GM12878 (cell line): Measurements from ENCODE around the gene KIF22. TPM values are rescaled to one million over a fixed set of nuclear protein-coding genes. Genes with fewer than 3 reads are reported as not detected.

Source experiments
- ATAC-seq: fragments of 200-7000 bp; cut with Tn5 transposase; 3 replicates; pipeline ENCODE4 v1.9.1; 2020; ENCODE audit warnings: mild to moderate bottlenecking, moderate library complexity
- BruUV-seq: library from RNA; stranded (reverse); fragments of 400-500 nt; replicated peaks from 2 replicates; lab custom pipeline; 2021; lab: Mats Ljungman, UMichigan
- CTCF ChIA-PET: fragments of 300-600 bp; sonication (Branson Sonifier 250); formaldehyde crosslinking; extraction: SDS; loops from one replicate; lab custom pipeline; 2021; ENCODE audit warnings: inconsistent platforms; lab: Yijun Ruan, JAX
- POLR2A ChIA-PET: fragments of 350-600 bp; formaldehyde crosslinking; extraction: SDS; loops from one replicate; lab custom pipeline; 2021; ENCODE audit warnings: inconsistent platforms; lab: Charles Lee
- RAD21 ChIA-PET: fragments of 300-600 bp; sonication (Branson Sonifier 250); formaldehyde crosslinking; loops from one replicate; lab custom pipeline; 2023; ENCODE audit warnings: antibody characterized with exemption; ENCODE audit not compliant: unreplicated experiment; lab: Charles Lee
- SMC1A ChIA-PET: fragments of 300-600 bp; sonication (Branson Sonifier 250); formaldehyde crosslinking; loops from one replicate; lab custom pipeline; 2023; ENCODE audit not compliant: unreplicated experiment, uncharacterized antibody; lab: Charles Lee
- DNase-seq: peaks from one replicate; pipeline ENCODE4 v3.0.0-alpha.2; 2011; ENCODE audit warnings: low read depth, low spot score
- FAIRE-seq: peaks from 3 replicates; lab custom pipeline; 2011; peaks lifted over from hg19 to GRCh38; lab: Jason Lieb, UNC
- H2AFZ ChIP-seq: 2 replicates; pipeline ENCODE4 v1.6.0; 2011; ENCODE audit warnings: low read depth, low read length, control low read depth; ENCODE audit not compliant: control insufficient read depth
- H3K27ac ChIP-seq: 2 replicates; pipeline ENCODE4 v1.5.1; 2011; ENCODE audit warnings: control low read depth; ENCODE audit not compliant: control insufficient read depth, insufficient read depth
- H3K27me3 ChIP-seq, 2 experiments: replicated peaks in 1 of 2; 2 replicates each; pipeline versions ENCODE4 v1.6.0 to v1.6.1; 2011; ENCODE audit warnings: low read length in 1 of 2; ENCODE audit not compliant: control insufficient read depth in 2 of 2, insufficient read depth in 2 of 2
- H3K36me3 ChIP-seq, 2 experiments: 2 replicates each; pipeline ENCODE4 v1.5.1; 2011; ENCODE audit warnings: low read length in 1 of 2; ENCODE audit not compliant: control insufficient read depth in 2 of 2, insufficient read depth in 2 of 2
- H3K4me1 ChIP-seq: 2 replicates; pipeline ENCODE4 v1.6.1; 2011; ENCODE audit warnings: mild to moderate bottlenecking, low read length, moderate library complexity, mixed read lengths; ENCODE audit not compliant: control insufficient read depth, insufficient read depth
- H3K4me2 ChIP-seq: 2 replicates; pipeline ENCODE4 v1.6.0; 2011; ENCODE audit warnings: control low read depth; ENCODE audit not compliant: control insufficient read depth, insufficient read depth
- H3K4me3 ChIP-seq: fragments of 200-600 bp; sonication (generic); 2 replicates; pipeline ENCODE4 v1.5.1; 2016
- H3K79me2 ChIP-seq: 2 replicates; pipeline ENCODE4 v1.6.0; 2011; ENCODE audit warnings: low read length; ENCODE audit not compliant: control insufficient read depth, insufficient read depth
- H3K9ac ChIP-seq: 2 replicates; pipeline ENCODE4 v1.8.0; 2011; ENCODE audit warnings: low read length, control low read depth, mixed read lengths; ENCODE audit not compliant: control insufficient read depth, insufficient read depth
- H3K9me3 ChIP-seq: replicated peaks from 3 replicates; pipeline ENCODE4 v1.5.1; 2011; ENCODE audit warnings: mild to moderate bottlenecking, low read length; ENCODE audit not compliant: control insufficient read depth, insufficient read depth
- H4K20me1 ChIP-seq: 2 replicates; pipeline ENCODE4 v1.6.0; 2011; ENCODE audit not compliant: control insufficient read depth, insufficient read depth
- CUX1 ChIP-seq: IDR thresholded peaks from 2 replicates; pipeline ENCODE4 v1.6.1; 2012; ENCODE audit warnings: improper control_type of control experiment, low read depth, low read length; ENCODE audit not compliant: insufficient replicate concordance
- EED ChIP-seq: sonication (generic); IDR thresholded peaks from 2 replicates; pipeline ENCODE4 v1.6.1; 2016; ENCODE audit warnings: antibody characterized with exemption, low read depth
- JUNB ChIP-seq: IDR thresholded peaks from 2 replicates; pipeline ENCODE4 v1.6.1; 2016; ENCODE audit warnings: antibody characterized with exemption, mild to moderate bottlenecking
- NFYA ChIP-seq: IDR thresholded peaks from 2 replicates; pipeline ENCODE4 v1.6.1; 2011; ENCODE audit warnings: low read depth, mild to moderate bottlenecking, low read length, improper control_type of control experiment, borderline replicate concordance
- NR2F1 ChIP-seq: fragments of 450-650 bp; conservative IDR thresholded peaks from 2 replicates; pipeline ENCODE4 v1.6.1; 2017; ENCODE audit warnings: mild to moderate bottlenecking
- YY1 ChIP-seq: IDR thresholded peaks from 2 replicates; pipeline ENCODE4 v1.6.1; 2011; ENCODE audit warnings: low read depth, mild to moderate bottlenecking, low read length
- ZBED1 ChIP-seq: IDR thresholded peaks from 2 replicates; pipeline ENCODE4 v1.6.1; 2016; ENCODE audit warnings: borderline replicate concordance
- ZNF622 ChIP-seq: fragments of 450-650 bp; IDR thresholded peaks from 2 replicates; pipeline ENCODE4 v1.6.1; 2017; ENCODE audit warnings: mild to moderate bottlenecking, inconsistent platforms
- WGBS: methylation state at CpG from one replicate; pipeline ENCODE4 v1.1.6; 2016; ENCODE audit warnings: low lambda C conversion rate; ENCODE audit not compliant: insufficient replicate concordance, insufficient coverage; ENCODE audit errors: missing lambda C conversion rate; 5-methylcytosine and 5-hydroxymethylcytosine counted together
- in situ Hi-C: fragments of 300-500 bp; cut with MboI; formaldehyde crosslinking; loops from 9 replicates; pipeline ENCODE4 v1.14.3; 2018; ENCODE audit warnings: mixed read lengths
- intact Hi-C: fragments of 100-400 bp; cut with micrococcal nuclease; formaldehyde crosslinking; loops from one replicate; pipeline ENCODE4 v1.14.2; 2022; ENCODE audit not compliant: unreplicated experiment
- polyA plus RNA-seq, 11 experiments: library from polyadenylated mRNA; depleted of rRNA in 4 of 11; unstranded in 6 of 11; stranded (reverse) in 5 of 11; fragments of >200 nt; fragmentation: Nextera tagmentation in 4 of 11; fragmentation: Illumina TruSeq in 1 of 11; extraction: Ambion mirVana in 4 of 11; extraction: Trizol in 1 of 11; gene quantifications; 1 replicate in 1 of 11; 2 replicates in 10 of 11; pipeline versions ENCODE4 v1.2.1 to v1.2.3, GENCODE V29; 2011 to 2016; ENCODE audit warnings: inconsistent platforms in 2 of 11, missing spikeins in 2 of 11, low read depth in 1 of 11
- total RNA-seq, 4 experiments: library from RNA; depleted of rRNA in 3 of 4; stranded (reverse); fragments of >200 nt in 3 of 4; fragmentation: Illumina TruSeq in 1 of 4; extraction: Trizol in 1 of 4; gene quantifications; 2 replicates each; pipeline versions ENCODE4 v1.2.1 to v1.2.3, GENCODE V29; 2013 to 2021

Gene KIF22
- total and polyA plus RNA-seq, 10 of the 15 experiments (the other 5 are each of a cell fraction or from before 2014, with no cell fraction given) = 7.6 to 158 (median 132) TPM

DNA sequence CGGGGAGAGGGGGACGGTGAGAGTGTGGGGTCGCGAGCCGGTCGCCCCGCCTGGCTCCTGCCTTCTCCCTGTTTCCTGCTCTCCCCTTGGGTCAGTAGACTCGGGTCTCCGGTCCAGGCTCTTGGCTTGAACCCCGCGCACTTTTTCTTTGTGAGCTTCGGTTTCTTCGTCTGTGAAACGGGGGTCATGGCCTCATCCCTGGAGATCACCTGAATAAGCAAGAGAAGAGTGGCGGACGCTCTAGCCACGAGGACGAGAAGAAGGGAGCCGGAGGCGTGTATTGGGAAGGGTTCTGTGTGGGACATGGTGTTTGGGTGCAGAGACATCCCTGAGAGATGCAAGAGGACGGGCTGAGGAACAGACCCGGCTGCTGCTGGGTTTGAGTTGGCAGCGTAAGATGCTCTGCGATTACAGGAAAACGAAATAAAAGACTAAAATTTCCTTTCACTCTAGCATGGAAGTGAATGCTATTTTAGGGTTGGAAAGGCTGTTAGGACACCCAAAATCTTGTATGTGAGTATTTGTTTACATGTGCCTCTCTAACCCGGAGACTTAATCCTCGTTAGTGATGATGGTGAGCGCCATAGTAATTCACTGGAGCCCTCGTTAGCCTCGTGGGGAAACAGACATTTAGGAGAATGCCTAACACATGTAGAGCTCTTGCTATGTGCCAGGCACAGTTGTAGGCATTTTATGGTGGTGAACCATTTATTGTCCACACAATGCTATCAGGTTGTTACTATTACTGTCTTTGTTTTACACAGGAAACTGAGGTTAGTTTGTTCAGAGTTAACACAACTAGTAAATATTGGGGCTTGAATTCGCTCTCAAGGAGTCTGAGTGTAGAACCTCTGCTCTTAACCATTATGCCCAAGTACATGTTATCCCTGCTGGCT, 646 bp downstream of the KIF22 start:
- DNase-seq = no peak
- peaks cover 0 to 2% of the 10 kb centered on the region in 2 experiments; a peak in 2 of 4 replicates for H3K36me3 ChIP-seq
- H3K79me2 ChIP-seq = peaks cover 53% of the 10 kb centered on the region
- no peaks in the 10 kb centered on the region for H3K9me3 ChIP-seq
- SMC1A ChIA-PET = interaction anchor here (0.6 to 6.4 kb wide), 10 partner anchors 12 to 288 kb away, joined by 3 to 38 read pairs (median 5); partner anchors contain the start of gene MVP
- H3K4me1 ChIP-seq = peaks cover 9% of the 10 kb centered on the region; the same call in 1 of the 2 replicates
- peak overlapping the region; percentile 86 for H3K4me2 ChIP-seq
- peak; percentile 32 for ATAC-seq
- CTCF ChIA-PET = interaction anchor here (0.8 to 5.3 kb wide), 16 partner anchors 8 to 100 kb away, joined by 3 to 32 read pairs (median 6); partner anchors contain the start of genes PAGR1 and ZG16
- H3K9ac ChIP-seq = peak overlapping the region; percentile 89
- peak overlapping the region; percentile 93 for H3K4me3 ChIP-seq
- RAD21 ChIA-PET = interaction anchor here (0.7 to 1.7 kb wide), 15 partner anchors 11 to 182 kb away, joined by 3 to 8 read pairs (median 4); partner anchors contain the start of gene TAOK2
- H4K20me1 ChIP-seq = no peaks in the 10 kb centered on the region
- peak overlapping the region; percentile 84 for H2AFZ ChIP-seq
- BruUV-seq = TSS peak; percentile 74
- in situ Hi-C loops = no loop called here
- WGBS = under 1% methylated on average over 31 of the region's 31 CpGs
- intact Hi-C loops = loop anchor here (1.0 to 5.0 kb wide), 2 partner anchors 14 to 89 kb away; no protein-coding TSS in a partner anchor
- TF ChIP-seq NR2F1 (0 out of 2 replicates have a peak, but pooled peaks have one; percentile 28), ZBED1 (no peak), JUNB (no peak), NFYA (no peak), CUX1 (no peak), ZNF622 (no peak), EED (no peak), YY1 (peak; percentile 48)
- H3K27me3 ChIP-seq = no peaks in the 10 kb centered on the region
- POLR2A ChIA-PET = interaction anchor here (0.6 to 3.3 kb wide), 11 partner anchors 10 to 838 kb away, joined by 3 to 24 read pairs (median 4); partner anchors contain the start of genes ALDOA and MAZ
- H3K27ac ChIP-seq = peak overlapping the region; percentile 79
- FAIRE-seq = peak; percentile 23
